DMS114 treated with DMSO at 0.1 percent for 48 hours (cell line): Measurements from ENCODE around the gene NT5C1B.

Experiments used
- DNase-seq: peaks from one replicate; lab custom pipeline; 2025; ENCODE audit not compliant: unreplicated experiment; lab: John Stamatoyannopoulos, UW

The NT5C1B gene

DNA sequence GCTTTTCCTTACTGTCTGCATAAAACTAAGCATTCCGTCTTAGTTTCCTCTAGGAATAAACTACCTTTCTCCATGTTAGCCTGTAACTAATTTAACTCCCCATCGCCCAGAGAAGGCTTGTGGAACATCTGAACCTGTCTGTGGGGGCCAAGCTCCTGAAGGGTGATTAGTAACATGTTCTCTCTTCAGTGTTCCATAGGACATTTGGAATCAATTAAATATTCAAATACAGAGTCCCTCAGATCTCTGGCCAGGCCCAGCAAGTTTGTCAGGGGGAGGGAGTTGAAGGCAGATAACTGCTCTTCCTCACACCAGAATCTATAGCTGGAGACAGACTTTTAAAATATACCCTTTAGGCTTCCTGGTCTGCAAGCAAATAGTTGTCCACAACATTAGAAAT is 37.7 kb downstream of the NT5C1B start:
- DNase-seq, result no peak

DNA sequence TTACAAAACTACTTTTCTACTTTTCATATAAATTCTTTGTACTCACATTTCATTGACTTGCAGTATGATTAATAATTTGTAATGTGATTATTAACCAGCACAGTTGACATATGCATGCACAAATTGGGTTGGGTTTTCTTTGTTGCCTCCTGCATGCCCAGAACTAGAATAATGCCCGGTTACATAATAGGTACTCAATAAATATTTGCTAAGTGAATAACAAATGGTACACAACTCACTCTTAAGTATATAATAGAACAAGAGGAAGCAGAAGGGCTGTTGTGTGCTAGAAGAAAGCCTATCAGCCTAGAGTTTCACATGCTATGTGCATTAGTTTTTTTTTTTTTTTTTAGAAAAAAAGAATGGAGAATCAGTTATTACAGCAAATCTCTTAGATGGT is 38.2 kb downstream of the NT5C1B start:
- DNase-seq, result no peak

DNA sequence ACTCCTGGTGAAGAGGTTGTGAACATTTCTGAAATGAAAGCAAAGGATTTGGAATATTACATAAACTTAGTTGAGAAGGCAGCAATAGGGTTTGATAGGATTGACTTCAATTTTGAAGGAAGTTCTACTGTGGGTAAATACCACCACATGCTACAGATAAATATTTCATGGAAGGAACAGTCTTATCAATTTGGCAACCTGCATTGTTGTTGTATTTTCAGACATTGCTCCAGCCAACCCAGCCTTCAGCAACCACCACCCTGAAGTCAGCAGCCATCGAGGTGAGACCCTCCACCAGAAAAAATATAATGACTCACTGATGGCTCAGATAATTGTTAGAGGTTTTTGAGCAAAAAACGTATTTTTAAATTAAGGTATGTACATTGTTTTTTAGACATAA is 38.9 kb downstream of the NT5C1B start:
- no peak for DNase-seq

DNA sequence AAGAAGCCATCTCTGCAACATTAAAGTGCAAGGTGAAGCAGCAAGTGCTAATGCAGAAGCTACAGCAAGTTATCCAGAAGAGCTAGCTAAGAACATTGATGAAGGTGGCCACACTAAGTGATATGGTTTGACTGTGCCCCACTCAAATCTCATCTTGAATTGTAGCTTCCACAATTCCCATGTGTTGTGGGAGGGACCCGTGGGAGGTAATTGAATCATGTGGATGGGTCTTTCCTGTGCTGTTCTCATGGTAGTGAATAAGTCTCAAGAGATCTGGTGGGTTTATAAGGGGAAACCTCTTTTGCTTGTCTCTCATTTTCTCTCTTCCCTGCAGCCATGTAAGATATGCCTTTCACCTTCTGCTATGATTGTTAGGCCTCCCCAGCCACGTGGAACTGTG is 40.3 kb downstream of the NT5C1B start:
- DNase-seq, result no peak

DNA sequence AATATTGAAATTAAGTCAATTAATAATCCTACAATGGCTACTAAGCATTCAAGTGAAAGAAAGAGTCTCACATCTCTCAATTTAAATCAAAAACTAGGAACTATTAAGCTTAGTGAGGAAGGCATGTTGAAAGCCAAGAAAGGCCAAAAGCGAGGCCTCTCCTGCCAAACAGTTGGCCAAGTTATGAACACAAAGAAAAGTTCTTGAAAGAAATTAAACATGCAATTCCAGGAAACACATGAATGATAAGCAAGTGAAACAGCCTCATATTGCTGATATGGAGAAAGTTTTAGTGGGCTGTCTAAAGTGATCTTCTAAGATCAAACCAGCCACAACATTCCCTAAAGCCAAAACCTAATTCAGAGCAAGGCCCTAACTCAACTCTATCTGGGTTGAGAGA is 40.7 kb downstream of the NT5C1B start:
- no peak for DNase-seq

DNA sequence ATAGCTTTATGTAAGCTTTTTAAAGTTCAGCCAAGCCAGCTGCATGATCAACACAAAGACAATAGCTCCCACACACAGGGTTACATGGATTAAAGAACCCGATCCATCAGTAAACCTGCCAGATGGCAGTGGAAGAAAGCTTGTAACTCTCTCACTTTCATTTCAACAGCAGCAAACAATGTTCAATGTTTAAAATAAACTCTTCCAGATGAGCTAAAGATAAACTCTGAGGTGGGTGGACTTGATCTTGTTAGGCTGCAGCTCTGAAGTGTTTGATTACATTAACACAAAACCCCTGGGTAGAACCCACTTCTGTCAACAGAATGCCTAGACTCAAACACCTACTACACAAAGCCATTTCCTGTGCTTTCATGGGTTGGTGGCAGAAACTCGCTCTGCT is 42.8 kb downstream of the NT5C1B start:
- DNase-seq, result no peak

DNA sequence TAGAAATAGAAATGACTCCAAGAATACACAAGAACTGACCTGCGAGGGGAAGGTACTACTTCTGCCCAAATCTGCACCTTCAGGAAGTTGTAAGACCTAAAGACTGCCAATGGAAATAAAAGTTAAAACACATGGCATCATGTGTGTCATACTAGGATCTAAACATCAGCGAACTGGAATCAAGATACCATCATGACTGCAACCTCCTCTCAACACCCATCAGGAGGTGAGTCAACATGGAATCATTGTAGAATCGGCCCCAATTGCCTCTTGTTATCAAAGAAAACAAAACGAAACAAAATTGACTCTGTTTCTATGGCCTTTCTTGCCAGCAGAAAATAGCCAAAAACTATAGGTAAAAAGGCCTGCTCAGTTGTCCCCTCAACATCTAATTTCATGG is 44.0 kb downstream of the NT5C1B start:
- DNase-seq, result no peak

DNA sequence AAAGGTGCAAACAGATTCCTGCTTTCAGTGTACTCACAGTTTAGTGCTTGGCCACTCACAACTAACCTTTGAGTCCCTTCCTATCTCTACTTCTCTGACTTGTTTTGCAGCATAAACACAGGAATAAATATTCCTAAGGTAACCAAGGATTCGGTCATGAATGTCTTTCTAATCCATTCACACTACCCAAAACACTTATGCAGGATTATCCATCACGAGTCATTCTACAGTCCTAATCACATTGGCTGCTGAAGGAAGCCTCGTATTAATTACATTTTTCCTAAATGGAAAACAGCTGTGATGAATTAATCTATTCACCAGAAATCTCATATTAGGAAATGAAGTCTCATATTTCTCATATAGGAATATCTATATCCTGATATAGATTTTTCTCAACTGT is 45.2 kb downstream of the NT5C1B start:
- no peak for DNase-seq

DNA sequence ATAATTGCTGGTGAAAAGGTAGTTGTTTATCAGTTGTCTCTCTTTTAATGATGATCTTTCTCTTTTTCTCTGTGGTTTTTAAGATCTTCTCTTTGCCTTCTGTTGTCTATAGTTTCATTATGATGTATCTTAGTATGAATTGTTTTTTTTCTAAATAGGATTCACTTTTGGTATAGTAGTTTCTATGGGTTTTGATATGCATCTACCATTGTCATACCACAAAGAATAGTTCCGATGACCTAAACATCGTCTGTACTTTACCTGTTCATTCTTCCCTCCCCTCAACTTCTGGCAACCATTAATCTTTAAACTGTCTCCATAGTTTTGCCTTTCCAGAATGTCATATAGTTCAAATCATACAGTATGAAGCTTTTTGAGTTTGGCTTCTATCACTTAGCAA is 48.5 kb downstream of the NT5C1B start:
- no peak for DNase-seq

DNA sequence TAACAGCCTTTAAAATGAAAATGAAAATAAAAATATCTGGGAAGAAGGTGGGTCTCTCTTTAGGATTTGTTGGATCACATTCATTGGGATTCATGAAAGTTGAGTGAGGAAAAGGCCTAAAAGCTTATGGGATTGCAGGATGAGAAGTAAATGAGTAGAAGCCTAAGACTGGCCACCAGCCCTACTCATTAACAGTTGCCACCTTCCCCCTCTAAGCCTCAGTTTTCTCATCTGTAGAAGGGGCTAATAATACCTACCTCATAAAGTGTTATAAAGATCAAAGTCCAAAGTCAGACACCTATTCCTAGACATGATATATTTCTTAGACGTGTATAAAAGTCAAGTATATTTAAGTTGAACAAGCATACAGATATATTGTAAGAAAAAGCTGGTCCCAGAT is 52.7 kb downstream of the NT5C1B start:
- DNase-seq, result no peak

DNA sequence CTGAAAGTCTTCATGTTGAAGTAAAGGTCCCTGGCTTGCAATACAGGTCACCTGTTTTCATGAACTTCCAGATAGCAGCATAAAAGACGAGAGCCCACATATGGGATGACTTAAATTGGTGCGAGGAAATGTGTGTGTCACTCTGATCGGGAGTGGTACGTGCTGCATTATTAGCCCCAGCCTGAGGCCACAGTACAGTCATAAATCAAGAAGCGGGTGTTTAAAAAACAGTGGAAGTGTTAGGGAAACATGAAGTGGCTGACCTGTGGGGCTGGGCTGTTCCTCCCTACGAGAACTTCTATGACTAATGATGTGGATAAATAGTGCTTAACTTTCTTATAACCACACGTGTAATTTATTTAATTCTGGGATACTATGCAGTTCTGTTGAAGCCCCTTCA is 53.3 kb downstream of the NT5C1B start:
- DNase-seq, result no peak

DNA sequence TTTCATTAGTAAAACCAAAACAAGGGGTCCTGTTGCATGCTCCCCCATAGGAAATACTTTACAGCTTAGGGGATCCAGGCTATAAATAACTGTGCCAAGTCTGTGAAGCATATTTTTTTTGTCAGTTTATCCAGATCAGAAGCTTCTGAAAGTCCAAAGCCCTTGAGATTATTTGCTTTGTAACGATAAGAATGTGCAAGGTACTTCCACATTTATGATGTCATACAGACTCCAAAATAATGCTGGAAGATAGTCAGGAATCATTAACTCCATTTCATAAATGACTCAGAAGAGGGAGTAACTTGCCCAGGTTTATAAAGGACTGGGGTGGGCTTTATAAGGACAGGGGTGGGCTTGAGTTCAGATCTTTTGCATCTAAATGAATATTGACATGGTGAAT is 58.2 kb downstream of the NT5C1B start:
- DNase-seq, result no peak

DNA sequence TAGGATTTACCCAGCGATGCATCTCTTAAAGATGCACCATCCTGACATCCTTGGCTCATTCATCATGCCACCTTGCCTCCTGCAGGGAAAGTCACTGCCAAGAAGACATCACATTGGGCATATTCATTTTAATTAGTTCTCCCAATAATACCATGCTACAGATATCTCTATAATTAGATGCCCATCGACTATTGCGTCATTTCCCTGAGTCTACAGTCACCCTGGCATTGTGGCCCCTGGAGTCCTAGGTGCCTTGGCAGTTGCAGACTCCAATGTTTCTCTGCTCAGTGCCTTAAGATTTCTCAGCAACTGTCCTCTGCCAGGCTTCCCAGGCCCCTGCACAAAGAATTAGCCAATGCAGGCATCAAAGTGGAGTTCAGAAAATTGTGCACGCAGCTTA is 61.5 kb downstream of the NT5C1B start:
- no peak for DNase-seq

DNA sequence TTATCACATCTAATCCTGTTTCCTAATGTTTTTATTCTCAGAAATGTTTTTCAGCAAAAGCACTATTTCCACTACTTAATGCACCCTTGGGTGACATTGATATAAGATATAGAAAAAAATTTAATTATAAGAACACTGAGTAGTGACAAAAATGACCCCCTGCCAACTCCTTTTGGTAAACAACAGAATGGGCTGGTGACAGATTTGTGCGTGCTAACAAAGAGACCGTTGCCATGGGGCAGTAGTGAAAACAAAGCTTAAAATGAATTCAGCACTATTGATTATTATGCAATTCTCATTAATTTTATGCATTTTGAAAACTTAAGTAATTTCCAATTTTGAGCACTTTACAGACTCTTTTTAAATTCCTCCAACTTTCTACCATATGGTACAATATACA is 62.0 kb downstream of the NT5C1B start:
- DNase-seq, result no peak

DNA sequence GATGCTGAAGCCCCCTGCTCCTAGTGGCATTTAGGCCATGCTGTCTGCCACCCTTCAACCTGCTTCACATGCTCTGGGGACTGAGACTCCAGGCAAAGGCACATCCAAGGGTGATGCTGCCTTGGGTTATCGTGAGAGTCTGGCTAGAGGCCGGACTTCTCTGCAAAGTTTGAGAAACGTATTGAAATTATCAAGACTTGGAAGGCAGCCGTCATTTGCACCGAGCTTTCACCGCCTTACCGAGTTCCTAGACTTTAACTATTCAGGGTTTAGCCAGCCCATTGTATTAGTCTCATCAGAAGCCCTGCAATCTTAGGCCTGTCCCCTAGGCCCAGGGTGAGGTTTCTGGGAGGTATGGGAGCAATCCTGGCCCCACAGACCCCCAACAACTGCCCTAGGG is 62.9 kb downstream of the NT5C1B start:
- no peak for DNase-seq

DNA sequence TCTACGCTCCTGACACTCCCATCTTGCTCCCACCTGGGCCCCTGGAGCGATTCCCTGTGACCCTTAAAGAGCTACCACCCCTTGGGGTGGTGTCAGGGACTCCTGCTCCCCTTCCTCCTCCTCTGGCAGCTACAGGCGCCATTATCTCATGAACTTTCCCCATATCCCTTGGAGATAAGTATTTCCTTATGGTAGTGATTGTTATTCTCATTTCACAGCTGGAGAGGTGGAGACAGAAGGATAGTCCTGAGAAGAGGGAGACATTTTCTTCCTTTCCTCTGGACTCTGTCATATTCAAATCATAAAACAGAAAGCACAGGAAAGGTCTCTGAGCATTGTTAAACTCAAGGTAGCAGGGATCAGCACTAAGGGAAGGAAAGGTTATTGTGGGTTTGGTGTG is 63.5 kb downstream of the NT5C1B start:
- DNase-seq, result no peak

DNA sequence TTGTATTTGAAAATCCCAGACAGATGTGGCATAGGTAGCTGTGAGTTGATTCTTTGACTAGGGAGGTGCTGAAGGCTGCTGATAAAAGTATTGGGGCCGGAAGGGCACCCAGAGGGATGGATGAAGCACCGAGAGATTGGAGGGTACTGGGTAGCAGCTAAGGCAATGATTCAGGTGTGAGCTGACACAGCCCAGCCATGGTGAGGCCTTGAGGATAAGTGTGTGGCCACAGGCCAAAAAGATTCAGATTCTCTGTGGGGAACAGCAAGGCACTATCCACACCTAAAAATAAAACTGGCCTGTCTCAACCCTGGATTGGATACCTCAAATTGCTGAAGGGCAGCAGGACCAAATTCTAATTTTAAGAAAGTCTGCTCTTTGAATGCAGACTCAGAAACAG is 64.1 kb downstream of the NT5C1B start:
- DNase-seq, result no peak

DNA sequence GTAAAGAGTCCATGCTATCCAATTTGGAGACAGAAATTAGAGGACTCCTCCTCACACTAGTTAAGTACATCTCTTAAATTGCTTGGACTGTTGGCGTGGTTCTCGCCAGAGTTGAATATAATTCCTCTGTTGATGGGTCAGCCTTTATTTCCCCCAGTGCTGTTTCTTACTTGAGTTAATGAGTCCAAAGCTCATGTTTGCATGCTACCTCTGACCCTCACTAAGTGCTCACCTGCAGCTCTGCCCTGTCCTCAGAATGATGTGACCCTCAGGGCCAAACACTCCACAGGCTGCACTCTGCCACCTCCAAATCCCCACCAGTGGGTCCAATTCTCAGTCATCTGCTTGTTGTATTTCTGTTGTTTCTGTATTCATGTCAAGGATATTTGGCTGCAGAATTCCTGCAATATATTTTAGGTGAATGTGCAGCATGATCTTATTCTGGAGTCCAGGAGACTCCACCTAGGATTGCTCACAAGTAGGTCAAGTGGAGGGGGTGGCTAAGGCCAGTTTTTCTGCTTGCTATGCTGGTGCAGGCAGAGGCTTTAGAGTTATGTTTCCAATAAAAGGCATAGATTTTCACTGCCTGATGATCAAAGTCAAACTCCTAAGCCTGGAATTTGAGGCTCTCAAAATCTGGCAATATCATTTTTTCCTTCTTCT is 66.8 kb downstream of the NT5C1B start:
- DNase-seq, result no peak

DNA sequence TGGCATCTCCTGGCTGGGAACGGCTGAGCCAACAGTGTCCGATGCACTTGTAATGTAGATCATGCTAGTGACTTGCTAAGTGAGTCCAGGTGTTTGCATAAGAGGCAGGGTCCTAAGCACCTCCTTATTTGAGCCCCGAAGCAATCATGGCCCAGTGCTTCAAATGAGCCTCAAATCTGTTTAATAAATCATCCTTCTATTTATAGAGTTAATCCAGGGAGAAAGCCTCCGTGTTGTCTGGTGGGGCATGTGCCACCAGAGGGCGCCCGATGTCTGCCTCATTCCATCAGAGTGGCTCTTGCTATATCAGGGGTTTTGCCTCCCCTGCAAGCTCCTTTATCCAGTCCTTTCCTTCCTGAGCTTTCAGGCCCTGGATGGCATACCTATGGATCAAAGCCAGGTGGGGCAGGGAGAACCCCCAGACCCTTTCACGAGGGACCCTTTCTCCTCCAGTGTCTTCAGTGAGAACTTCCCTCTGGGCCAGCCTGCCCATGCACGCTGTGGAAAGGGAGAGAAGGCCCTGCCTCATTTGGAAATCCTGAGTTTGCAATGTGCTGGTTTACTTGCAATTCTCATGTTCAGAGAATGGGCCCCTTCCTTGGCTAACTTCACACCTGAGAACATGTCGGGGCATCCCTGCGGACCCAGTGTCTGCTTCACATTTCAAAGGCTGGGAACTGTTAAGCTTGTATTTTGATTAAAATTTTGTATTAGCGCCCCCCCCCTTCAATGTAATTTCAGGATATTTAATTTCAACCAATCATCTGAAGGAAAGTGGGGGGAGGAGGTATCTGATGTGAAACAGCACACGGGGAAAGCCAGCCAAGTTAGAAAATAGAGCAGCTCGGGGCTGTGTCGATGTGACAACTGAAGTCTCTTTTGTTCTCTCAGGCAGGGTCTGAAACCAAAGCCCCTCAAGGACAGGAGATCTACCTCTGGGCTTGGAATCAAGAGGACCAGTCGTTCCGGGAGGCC is 68.6 kb downstream of the NT5C1B start:
- DNase-seq, result peak; percentile 43

DNA sequence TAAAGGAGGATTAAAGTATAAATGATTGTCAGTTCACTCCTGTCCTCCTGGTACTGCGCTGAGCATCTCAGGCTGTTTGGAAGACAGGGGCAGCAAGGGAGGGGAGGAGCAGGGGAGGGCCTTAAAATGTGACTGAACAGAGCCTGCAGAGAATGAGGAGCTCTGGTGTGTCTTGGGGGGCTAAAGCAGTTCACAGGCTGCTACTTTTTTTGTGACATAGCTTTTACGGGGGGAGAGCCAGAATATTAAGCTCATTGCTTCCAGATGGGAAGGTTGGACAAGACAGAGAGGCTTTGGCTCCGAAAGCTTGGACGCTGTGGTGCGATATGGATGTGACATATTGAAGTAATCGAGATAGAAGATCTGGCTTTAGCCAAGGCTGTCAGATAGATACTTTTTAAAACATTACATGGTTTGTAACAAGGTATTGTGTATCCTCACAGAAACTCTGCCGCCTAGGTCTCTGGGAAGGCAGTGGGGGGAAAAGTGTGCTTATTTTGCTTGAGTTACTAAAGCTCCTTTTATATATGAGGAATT is 69.4 kb downstream of the NT5C1B start:
- DNase-seq, result no peak

DNA sequence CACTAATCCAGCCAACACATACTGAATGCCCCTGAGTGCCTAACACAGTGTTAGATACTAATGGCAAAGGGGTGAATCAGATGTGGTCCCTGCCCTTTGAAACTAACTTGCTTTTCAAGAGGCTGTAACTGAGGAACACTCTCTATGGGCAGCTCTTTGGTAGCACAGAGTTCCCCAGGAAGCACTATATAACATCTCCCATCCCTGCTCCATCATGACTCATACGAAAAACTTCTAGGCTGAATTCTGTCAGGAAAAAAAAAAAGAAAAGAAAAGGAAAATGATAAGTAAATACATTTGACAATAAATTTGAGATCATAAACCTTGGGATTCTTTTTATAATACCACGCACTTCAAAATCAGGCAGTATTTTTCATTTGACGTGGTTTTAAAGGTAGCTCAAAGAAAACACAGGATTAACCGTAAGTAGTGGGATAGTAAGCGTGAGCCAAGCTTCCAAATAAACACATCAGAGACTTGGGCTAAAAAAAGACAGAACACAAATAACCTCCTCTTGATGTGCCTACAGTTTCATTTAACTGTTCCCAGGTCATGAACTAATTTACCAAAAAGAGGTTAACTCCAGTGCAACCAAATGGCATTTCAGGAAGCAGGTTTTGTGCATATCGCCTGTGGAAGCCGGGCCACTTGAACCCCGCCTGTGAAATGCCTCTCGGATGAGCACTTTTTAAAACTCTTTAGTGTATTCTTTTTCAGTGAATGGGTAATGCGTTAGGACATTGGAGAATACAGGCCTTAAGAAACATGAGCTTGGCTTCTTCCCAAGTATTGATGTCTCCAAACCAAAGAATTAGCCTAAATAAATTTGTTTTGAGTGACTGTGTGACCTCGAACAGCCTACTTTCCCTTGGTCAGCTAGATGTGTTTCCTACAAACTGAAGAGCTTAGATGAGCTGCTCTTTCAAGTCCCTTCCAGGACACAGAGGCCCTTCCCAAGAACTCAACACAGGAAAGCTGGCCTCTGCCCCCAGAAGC is 71.0 kb downstream of the NT5C1B start:
- DNase-seq, result no peak
